ENCODE data around the gene DHRS13.
"Not testable (repeated sequence)": the region's sequence is repeated elsewhere in the genome, so short reads cannot be mapped to it uniquely, and the experiment has no call there.

The DHRS13 gene

GRCh38 chr17:28901866-28902818 lies 737 bp downstream of the DHRS13 start:
- no peak for FAIRE-seq

DNA sequence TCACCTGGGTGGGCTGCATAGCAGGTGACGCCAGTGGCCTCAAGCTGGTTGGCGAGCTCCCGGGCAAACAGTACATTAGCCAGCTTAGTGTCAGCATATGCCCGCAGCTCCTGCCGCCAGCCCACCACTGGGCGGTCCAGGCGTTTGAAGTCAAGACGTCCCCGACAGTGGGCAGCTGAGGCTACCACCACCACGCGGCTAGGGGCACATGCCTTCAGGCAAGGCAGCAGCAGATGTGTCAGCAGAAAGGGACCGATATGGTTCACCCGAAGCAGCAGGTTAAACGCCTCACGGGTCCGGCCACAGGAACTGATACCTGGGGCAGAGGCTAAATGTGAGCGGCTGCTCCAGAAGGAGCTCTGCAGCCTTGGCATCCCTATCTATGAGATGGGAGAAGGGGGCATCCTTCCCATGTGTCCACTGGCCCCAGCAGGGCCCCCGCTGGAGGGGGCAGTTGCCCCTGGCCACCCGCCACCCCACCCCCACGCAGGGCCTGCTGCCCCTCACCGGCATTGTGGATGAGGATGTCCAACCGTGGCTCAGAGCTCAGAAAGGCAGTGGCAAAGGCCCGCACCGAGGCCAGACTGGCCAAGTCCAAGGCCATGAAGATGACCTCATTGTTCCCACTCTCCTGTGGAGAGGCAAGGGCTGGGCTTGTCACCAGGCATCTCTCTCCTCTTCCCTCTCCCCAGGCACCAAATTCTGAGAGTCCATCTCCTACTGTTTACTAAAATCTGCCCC lies 1.7 kb downstream of the DHRS13 start:
- no peak for FAIRE-seq

GRCh38 chr17:28899212-28899815 lies 3.6 kb downstream of the DHRS13 start:
- no peak for FAIRE-seq

DNA sequence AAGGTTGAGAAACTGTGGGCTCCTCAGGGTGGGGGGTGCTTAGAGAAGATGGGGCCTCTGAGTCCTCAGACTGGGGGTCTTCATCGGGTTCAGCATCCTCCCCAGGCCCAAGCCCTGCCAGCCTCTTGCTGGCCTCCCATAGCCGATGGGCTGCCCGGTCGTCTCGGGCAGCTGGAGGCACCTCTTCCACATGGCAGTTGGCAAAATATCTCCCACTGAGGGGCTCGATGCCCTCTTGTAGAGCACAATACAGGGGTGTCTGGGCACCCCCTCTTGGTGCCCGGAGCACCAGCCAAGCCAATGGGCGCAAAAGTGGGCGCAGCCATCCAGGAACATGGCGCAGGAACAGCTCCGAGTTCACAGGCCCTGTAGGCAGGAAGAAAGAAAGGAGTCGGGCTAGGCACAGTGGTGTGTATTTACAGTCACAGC lies 4.3 kb downstream of the DHRS13 start:
- FAIRE-seq = no peak

- FAIRE-seq = no peak
These were observed 4.9 kb downstream of the DHRS13 start for GRCh38 chr17:28897769-28898526.

DNA sequence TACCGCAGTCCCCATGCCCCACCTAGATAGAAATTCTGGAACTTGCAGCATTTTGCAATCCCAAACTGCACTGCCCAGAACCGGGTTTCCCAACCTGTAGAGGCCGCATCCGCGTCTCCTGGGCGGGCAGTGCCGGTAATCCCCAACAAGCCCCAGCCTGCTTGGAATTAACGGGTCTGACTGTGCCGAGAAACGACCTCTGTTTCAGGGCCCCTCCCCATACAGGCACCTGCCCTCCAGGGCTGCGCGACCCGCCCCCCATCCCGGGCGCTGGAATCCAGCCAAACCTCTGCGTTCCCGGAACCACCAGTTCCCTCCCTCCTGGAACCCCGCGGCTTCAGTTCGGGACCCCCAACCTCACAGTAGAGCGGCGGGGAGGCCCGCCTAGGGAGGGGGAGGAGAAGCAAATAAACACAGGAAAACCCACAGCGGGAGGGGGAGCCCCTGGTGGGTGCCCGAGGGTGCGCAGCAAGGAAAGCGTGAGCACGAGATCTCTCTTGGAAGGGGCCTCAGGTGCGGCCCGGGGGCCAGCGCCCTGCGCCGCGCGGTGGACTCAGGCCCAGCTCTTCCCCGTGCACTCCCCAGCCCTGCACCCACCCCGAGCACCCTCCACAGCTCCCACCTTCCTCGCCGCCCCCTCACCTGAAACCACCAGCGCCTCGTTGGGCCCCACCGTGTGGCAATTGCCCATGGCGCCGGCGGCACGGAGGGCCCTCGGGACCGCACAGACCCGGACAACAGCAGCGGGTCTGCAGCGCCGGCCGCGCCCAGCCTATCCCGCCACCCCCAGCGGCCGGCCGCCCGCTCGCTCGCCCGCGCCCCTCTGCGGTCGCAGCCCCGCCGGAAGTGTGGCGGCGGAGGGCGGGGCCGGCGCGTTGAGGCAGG lies 5.8 kb downstream of the DHRS13 start, which contains the start of gene FLOT2:
TSS of gene FLOT2 (minus strand) at position 850 of the 885 bp plus-strand sequence. CDS start at position 691, 159 bp downstream.
- FAIRE-seq = no peak

GRCh38 chr17:28896491-28896883 lies 6.4 kb downstream of the DHRS13 start:
- no peak for FAIRE-seq

GRCh38 chr17:28895794-28896447 lies 7.0 kb downstream of the DHRS13 start:
- no peak for FAIRE-seq

- not testable (repeated sequence) for FAIRE-seq
These were observed 9.4 kb downstream of the DHRS13 start for GRCh38 chr17:28893248-28894183.

GRCh38 chr17:28892024-28892423 lies 10.9 kb downstream of the DHRS13 start:
- FAIRE-seq = no peak

GRCh38 chr17:28891201-28891600 lies 11.7 kb downstream of the DHRS13 start:
- FAIRE-seq = no peak

GRCh38 chr17:28889996-28890395 lies 12.9 kb downstream of the DHRS13 start:
- no peak for FAIRE-seq

DNA sequence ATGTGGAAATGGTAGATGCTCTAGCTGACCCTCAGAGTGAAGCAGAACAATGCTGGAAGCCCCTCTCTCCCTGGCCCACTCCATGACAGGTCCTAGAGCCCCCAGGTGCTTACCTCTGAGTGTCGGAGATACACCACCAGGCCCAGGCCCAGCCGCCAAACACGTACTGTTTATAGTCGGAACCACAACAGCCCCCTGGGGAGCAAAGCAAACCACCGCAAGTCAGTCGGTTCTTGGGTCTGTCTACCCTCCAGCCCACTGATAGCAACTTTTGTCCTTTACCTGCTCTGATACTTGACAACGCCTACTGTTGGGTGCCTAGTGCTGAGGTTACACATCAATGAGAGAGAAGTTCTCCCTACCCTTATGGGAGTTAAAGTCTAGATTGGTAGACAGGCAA lies 14.0 kb downstream of the DHRS13 start:
- FAIRE-seq = no peak

GRCh38 chr17:28887871-28888471 lies 14.9 kb downstream of the DHRS13 start:
- FAIRE-seq = no peak

DNA sequence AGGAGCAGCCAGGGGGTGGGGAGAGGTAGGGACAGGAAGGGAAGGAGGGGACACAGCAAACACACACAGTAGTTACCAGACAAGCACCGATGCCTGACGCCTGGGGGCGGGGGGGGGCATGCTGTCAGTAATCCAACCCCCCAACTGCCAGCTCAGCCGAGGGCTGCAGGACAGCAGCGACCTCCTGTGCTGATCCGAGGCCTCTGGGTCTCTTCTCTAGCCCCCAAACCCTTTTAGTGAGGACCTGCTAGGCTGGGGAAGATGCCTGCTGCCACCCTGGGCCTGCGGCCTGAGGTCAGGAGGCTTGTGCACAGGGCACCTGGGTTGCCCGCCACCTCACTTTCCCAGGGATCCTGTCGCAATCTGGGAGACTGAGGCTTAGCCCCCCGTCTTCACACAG lies 16.9 kb downstream of the DHRS13 start:
- FAIRE-seq = no peak

DNA sequence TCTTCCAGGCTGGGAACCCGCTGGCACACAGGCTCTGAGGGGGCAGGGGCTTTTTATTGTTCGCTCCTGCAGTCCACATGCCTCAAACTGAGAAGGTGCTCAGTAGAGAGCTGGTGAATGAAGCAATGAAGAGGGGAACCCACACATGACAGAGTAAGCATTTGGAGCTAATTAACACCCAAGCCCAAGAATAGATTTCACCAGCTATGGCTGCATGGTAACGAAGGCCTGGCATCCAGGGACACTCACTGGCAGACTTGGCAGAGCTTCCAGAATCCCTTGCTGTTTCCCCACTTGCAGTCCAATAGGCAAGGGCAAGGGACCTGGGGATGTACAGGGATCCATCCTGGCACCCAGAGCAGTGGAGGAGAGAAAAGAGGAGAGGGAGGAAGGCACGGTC lies 17.5 kb downstream of the DHRS13 start:
- FAIRE-seq = no peak

DNA sequence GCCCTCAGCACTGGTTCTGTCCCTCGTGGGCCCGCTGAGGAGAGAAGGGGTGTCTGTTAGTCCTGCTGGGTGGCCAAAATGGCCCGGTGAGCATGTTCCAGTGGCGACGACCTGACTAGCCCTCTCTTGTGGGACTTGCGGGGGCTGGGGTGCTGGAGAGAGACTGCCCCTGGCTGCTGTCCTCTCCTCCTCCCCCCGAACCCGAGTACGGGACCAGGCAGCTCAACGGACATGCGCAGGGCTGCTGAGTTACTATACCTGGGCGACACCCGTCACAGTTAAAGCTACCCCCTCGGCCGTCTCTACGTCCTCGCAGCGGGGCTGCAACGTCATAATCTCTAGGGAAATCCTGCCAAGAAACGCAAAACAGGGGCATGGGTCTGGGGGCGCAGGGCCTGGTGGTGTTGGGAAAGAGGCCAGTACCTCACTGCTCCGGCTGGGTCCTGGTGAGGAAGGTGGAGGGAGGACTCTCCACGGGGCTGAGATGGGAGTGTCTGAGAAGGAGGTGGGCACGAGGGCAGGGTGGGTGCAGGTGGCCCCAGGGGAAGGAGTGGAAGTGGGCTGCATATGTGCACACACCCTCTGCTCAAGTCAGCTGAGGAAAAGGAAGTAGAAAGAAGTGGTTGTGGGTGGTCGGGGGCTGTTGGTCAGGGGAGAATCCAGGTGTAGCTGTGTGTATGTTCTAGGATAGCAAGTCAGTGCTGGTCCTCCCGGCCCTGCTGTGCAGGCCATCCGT lies 18.7 kb downstream of the DHRS13 start:
- FAIRE-seq = no peak

- FAIRE-seq = no peak
These were observed 20.6 kb downstream of the DHRS13 start for GRCh38 chr17:28882154-28882895.

Data from endometrium (tissue), 2 donors.